MCF 10A (cell line): ENCODE measurements around the gene CASK. TPM values are rescaled to one million over a fixed set of nuclear protein-coding genes. Genes with fewer than 3 reads are reported as not detected.
A peak's percentile ranks its signal among the peaks of the same experiment; 100 is the strongest.

Experiments
- BruUV-seq: library from RNA; stranded (reverse); fragments of 400-500 nt; replicated peaks from 2 replicates; lab custom pipeline; 2021; lab: Mats Ljungman, UMichigan
- CTCF ChIA-PET: fragments of 300-600 bp; sonication (Branson Sonifier 250); formaldehyde crosslinking; extraction: SDS; loops from one replicate; lab custom pipeline; 2021; ENCODE audit warnings: antibody characterized with exemption, inconsistent platforms; lab: Yijun Ruan, JAX
- POLR2A ChIA-PET: fragments of 300-600, 350-650 bp; sonication (Branson Sonifier 250); formaldehyde crosslinking; extraction: SDS; loops from one replicate; lab custom pipeline; 2020; ENCODE audit warnings: antibody characterized with exemption, inconsistent platforms; lab: Yijun Ruan, JAX
- DNase-seq: peaks from one replicate; pipeline ENCODE4 v3.0.0-alpha.2; 2018; ENCODE audit not compliant: unreplicated experiment
- H3K27ac Mint-ChIP-seq: one replicate; pipeline ENCODE4 v1.8.0; 2022; ENCODE audit warnings: mild to moderate bottlenecking, low read depth, mixed read lengths; ENCODE audit not compliant: unreplicated experiment
- H3K27me3 Mint-ChIP-seq: one replicate; pipeline ENCODE4 v1.8.0; 2022; ENCODE audit warnings: mixed read lengths; ENCODE audit not compliant: insufficient read depth, unreplicated experiment
- H3K36me3 Mint-ChIP-seq: one replicate; pipeline ENCODE4 v1.8.0; 2022; ENCODE audit warnings: mild to moderate bottlenecking, moderate library complexity, mixed read lengths; ENCODE audit not compliant: insufficient read depth, unreplicated experiment
- H3K4me1 Mint-ChIP-seq: one replicate; pipeline ENCODE4 v1.8.0; 2022; ENCODE audit warnings: mixed read lengths; ENCODE audit not compliant: insufficient read depth, unreplicated experiment
- H3K4me3 Mint-ChIP-seq: one replicate; pipeline ENCODE4 v1.8.0; 2022; ENCODE audit warnings: mild to moderate bottlenecking, moderate library complexity, mixed read lengths; ENCODE audit not compliant: unreplicated experiment
- H3K9me3 Mint-ChIP-seq: one replicate; pipeline ENCODE4 v1.8.0; 2022; ENCODE audit warnings: mixed read lengths; ENCODE audit not compliant: unreplicated experiment
- intact Hi-C: fragments of 100-400 bp; cut with micrococcal nuclease; formaldehyde crosslinking; loops from 2 replicates; pipeline ENCODE4 v1.14.1; 2022
- total RNA-seq: library from RNA; stranded (reverse); gene quantifications from 2 replicates; pipeline ENCODE4 v1.2.3, GENCODE V29; 2022
- TF ChIP-seq, protein P1 (sequence below): fragments of 200-600 bp; IDR thresholded peaks from one replicate; pipeline ENCODE4 v1.8.0; 2022; ENCODE audit warnings: antibody characterized with exemption, mild to moderate bottlenecking; ENCODE audit not compliant: unreplicated experiment

Gene CASK
- total RNA-seq, 1 experiment from 2014 or later = 34.9 TPM

DNA sequence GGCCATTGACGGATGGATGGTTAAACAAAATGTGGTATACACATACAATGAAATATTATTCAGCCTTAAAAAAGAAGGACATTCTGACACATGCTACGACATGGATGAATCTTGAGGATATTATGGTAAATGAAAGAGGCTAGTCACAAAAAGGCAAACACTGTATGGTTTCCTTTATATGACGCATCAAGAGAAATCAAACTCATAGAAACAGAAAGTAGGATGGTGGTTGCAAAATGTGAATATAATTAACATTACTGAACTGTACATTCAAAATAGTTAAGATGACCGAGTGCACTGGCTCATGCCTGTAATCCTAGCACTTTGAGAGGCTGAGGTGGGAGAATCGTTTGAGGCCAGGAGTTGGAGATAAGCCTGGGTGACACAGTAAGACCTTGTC lies 9.5 kb upstream of the CASK start:
- no TSS peak for BruUV-seq
- H3K27me3 Mint-ChIP-seq = peaks cover 59% of the 10 kb centered on the region
- TF ChIP-seq, protein P1, sequence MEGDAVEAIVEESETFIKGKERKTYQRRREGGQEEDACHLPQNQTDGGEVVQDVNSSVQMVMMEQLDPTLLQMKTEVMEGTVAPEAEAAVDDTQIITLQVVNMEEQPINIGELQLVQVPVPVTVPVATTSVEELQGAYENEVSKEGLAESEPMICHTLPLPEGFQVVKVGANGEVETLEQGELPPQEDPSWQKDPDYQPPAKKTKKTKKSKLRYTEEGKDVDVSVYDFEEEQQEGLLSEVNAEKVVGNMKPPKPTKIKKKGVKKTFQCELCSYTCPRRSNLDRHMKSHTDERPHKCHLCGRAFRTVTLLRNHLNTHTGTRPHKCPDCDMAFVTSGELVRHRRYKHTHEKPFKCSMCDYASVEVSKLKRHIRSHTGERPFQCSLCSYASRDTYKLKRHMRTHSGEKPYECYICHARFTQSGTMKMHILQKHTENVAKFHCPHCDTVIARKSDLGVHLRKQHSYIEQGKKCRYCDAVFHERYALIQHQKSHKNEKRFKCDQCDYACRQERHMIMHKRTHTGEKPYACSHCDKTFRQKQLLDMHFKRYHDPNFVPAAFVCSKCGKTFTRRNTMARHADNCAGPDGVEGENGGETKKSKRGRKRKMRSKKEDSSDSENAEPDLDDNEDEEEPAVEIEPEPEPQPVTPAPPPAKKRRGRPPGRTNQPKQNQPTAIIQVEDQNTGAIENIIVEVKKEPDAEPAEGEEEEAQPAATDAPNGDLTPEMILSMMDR = no peak

DNA sequence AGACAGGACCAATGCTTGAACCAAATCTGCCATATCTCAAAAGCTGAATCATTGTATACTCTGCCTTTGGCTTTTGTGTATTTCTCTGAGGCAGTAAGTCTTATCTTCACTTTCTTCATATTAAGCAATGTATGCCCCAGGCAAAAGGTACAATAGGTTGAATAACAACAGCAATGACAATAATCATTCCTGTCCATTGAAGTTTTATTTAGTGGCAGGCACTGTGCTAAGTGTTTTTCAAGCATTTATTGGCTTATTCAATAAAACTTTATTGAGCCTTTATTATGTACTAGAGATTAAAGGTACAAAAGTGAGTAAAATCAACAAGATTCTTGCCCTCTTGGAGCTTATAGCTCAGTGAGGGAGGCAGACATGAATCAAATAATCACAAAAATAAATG lies 8.2 kb upstream of the CASK start:
- no peaks in the 10 kb centered on the region for H3K36me3 Mint-ChIP-seq
- TF ChIP-seq, protein P1 = no peak
- POLR2A ChIA-PET = interaction anchor here (0.7 kb wide), 1 partner anchor 25 kb away, joined by 5 read pairs; no protein-coding TSS in a partner anchor
- DNase-seq = no peak
- H3K9me3 Mint-ChIP-seq = no peaks in the 10 kb centered on the region
- no peak overlapping the region for H3K4me3 Mint-ChIP-seq
- no TSS peak for BruUV-seq
- no peak overlapping the region for H3K27ac Mint-ChIP-seq
- H3K4me1 Mint-ChIP-seq = no peaks in the 10 kb centered on the region
- intact Hi-C loops = no loop called here
- CTCF ChIA-PET = interaction anchor here (0.6 kb wide), 1 partner anchor 211 kb away, joined by 4 read pairs; no protein-coding TSS in a partner anchor
- H3K27me3 Mint-ChIP-seq = peaks cover 57% of the 10 kb centered on the region

More for the DNA sequence above, 9.5 kb upstream of the CASK start:
- no peaks in the 10 kb centered on the region for H3K4me1 Mint-ChIP-seq
- H3K9me3 Mint-ChIP-seq = no peaks in the 10 kb centered on the region
- CTCF ChIA-PET = no interaction called here
- no peak overlapping the region for H3K4me3 Mint-ChIP-seq
- no peak overlapping the region for H3K27ac Mint-ChIP-seq
- intact Hi-C loops = no loop called here
- DNase-seq = no peak
- no peaks in the 10 kb centered on the region for H3K36me3 Mint-ChIP-seq
- POLR2A ChIA-PET = no interaction called here

DNA sequence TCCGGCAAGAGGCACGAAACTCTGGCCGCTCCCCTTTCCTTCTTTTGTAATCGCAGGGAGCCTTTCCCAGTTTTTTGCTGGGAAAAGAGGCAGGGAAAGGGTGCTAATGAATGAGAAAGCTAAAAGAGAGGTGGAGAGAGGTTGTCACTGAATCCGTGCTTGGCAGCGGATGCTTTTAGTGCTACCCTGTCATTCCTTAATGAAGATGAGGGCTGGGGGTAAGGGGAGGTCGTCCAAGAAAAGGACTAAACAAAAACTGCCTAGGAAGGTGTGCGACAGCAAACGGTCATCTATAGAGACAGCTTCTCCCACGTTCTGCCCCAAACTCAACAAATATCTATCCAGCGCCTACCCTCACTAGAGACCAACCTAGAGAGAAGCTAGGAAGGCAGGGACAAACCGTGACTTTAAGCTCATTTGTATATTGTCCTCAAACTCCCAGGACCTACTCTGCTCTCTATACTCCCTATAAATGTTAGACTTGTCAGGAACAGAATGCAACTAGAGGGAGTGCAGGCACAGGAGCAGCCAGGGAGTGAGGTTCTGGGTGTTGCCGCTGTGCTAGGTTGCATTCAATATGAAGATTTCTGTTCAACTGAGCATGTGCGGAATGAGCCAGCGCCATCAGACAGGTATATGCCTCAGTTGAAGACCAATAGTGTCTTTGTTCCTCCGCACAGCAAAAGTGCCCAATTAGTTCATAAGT lies 777 bp upstream of the CASK start:
- peak overlapping the region; percentile 14 for H3K27ac Mint-ChIP-seq
- TF ChIP-seq, protein P1 = no peak
- BruUV-seq = no TSS peak
- H3K4me3 Mint-ChIP-seq = peak overlapping the region; percentile 82
- intact Hi-C loops = loop anchor here (5.0 kb wide), 1 partner anchor 127 kb away; no protein-coding TSS in a partner anchor
- peak; percentile 46 for DNase-seq
- CTCF ChIA-PET = interaction anchor here (0.7 to 1.5 kb wide), 4 partner anchors 17 to 956 kb away, joined by 3 to 4 read pairs (median 3); no protein-coding TSS in a partner anchor
- H3K4me1 Mint-ChIP-seq = no peaks in the 10 kb centered on the region
- H3K9me3 Mint-ChIP-seq = no peaks in the 10 kb centered on the region
- no peaks in the 10 kb centered on the region for H3K36me3 Mint-ChIP-seq
- POLR2A ChIA-PET = interaction anchor here (0.5 to 1.4 kb wide), 2 partner anchors 9 to 76 kb away, joined by 3 read pairs; no protein-coding TSS in a partner anchor
- peaks cover 25% of the 10 kb centered on the region for H3K27me3 Mint-ChIP-seq

DNA sequence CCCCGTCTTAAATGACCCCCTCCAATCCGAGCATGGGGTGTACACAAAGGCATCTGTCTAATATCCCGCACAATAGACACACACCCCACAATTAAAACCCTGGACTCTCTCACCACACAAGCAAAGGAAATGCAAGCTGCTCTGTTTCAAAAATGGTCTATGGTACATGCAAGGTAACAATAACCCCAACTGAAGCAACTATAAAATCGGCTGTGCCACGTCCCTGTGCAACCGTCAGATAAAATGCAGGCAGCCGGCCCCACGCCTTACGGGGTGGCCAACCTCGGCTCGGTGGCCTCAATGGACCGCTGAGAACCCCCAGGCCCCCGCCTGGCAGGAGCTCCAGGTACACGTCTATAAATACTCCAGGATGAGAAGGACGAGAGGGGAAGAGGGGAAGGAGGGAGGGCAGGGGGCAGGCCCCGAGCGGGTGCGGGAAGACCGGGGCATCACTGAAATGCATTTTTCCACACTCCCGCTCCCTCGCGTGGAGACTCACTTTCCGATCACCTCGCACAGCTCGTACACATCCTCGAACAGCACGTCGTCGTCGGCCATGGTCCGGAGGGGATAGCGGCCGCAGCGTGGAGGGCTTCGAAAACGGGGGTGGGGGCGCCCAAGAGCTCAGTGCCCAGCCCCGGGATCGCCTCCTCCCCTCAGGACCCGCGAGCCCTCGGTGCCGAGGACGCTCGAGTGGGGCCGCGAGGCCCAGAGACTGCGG lies 763 bp downstream of the CASK start:
- no peaks in the 10 kb centered on the region for H3K4me1 Mint-ChIP-seq
- no peaks in the 10 kb centered on the region for H3K36me3 Mint-ChIP-seq
- H3K27me3 Mint-ChIP-seq = peaks cover 31% of the 10 kb centered on the region
- H3K9me3 Mint-ChIP-seq = no peaks in the 10 kb centered on the region
- H3K27ac Mint-ChIP-seq = peak overlapping the region; percentile 88
- no TSS peak for BruUV-seq
- DNase-seq = peak; percentile 13
- peak overlapping the region; percentile 82 for H3K4me3 Mint-ChIP-seq
- POLR2A ChIA-PET = interaction anchor here (0.6 to 1.0 kb wide), 4 partner anchors 24 to 761 kb away, joined by 3 to 5 read pairs (median 4); partner anchors contain the start of gene DDX3X
- CTCF ChIA-PET = interaction anchor here (0.6 to 1.1 kb wide), 3 partner anchors 27 to 154 kb away, joined by 3 to 5 read pairs (median 4); no protein-coding TSS in a partner anchor
- TF ChIP-seq, protein P1 = no peak
- intact Hi-C loops = loop anchor here (5.0 kb wide), 1 partner anchor 125 kb away; no protein-coding TSS in a partner anchor
